22Rv1 (cell line): ENCODE measurements around the gene BOC.

Experiments
- ZFX ChIP-seq: fragments of 450-650 bp; IDR thresholded peaks from 2 replicates; pipeline ENCODE4 v1.6.1; 2017; ENCODE audit warnings: antibody characterized with exemption, borderline replicate concordance
- TF ChIP-seq, protein P1 (sequence below): fragments of 450-650 bp; IDR thresholded peaks from 2 replicates; pipeline ENCODE4 v1.5.1; 2017; ENCODE audit warnings: mild to moderate bottlenecking

GRCh38 chr3:113226491-113226890, 15.1 kb downstream of the BOC start:
- TF ChIP-seq, protein P1, sequence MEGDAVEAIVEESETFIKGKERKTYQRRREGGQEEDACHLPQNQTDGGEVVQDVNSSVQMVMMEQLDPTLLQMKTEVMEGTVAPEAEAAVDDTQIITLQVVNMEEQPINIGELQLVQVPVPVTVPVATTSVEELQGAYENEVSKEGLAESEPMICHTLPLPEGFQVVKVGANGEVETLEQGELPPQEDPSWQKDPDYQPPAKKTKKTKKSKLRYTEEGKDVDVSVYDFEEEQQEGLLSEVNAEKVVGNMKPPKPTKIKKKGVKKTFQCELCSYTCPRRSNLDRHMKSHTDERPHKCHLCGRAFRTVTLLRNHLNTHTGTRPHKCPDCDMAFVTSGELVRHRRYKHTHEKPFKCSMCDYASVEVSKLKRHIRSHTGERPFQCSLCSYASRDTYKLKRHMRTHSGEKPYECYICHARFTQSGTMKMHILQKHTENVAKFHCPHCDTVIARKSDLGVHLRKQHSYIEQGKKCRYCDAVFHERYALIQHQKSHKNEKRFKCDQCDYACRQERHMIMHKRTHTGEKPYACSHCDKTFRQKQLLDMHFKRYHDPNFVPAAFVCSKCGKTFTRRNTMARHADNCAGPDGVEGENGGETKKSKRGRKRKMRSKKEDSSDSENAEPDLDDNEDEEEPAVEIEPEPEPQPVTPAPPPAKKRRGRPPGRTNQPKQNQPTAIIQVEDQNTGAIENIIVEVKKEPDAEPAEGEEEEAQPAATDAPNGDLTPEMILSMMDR = no peak
- TF ChIP-seq ZFX = no peak
